Progenitor cell of endocrine pancreas (in vitro differentiated cells): ENCODE results near the gene NBAS. TPM values are rescaled to one million over a fixed set of nuclear protein-coding genes. Genes with fewer than 3 reads are reported as not detected.
"Not testable (repeated sequence)": the region's sequence is repeated elsewhere in the genome, so short reads cannot be mapped to it uniquely, and the experiment has no call there.

Source experiments
- DNase-seq: peaks from one replicate; pipeline ENCODE4 v3.0.0; 2021; ENCODE audit warnings: low spot score; ENCODE audit not compliant: unreplicated experiment
- H3K27ac Mint-ChIP-seq: 2 replicates; pipeline ENCODE4 v1.8.0; 2021; ENCODE audit warnings: mild to moderate bottlenecking, moderate library complexity, mixed read lengths
- H3K27me3 Mint-ChIP-seq: 2 replicates; pipeline ENCODE4 v1.8.0; 2021; ENCODE audit warnings: mixed read lengths
- H3K36me3 Mint-ChIP-seq: 2 replicates; pipeline ENCODE4 v1.8.0; 2022; ENCODE audit warnings: mixed read lengths; ENCODE audit not compliant: insufficient read depth
- H3K4me1 Mint-ChIP-seq: 2 replicates; pipeline ENCODE4 v1.8.0; 2021; ENCODE audit warnings: low read depth, mixed read lengths
- H3K4me3 Mint-ChIP-seq: 2 replicates; pipeline ENCODE4 v1.8.0; 2021; ENCODE audit warnings: low read depth, mild to moderate bottlenecking, moderate library complexity, mixed read lengths
- H3K9me3 Mint-ChIP-seq: 2 replicates; pipeline ENCODE4 v1.8.0; 2021; ENCODE audit warnings: low read depth, mixed read lengths
- total RNA-seq: library from RNA; stranded (reverse); gene quantifications from 2 replicates; pipeline ENCODE4 v1.2.1, GENCODE V29; 2021
- TF ChIP-seq, protein P1 (sequence below): fragments of 200-600 bp; sonication (generic); IDR thresholded peaks from one replicate; pipeline ENCODE4 v1.5.0; 2021; ENCODE audit warnings: antibody characterized with exemption, mild to moderate bottlenecking; ENCODE audit not compliant: unreplicated experiment

NBAS gene
- total RNA-seq, 1 donor from 2014 or later, result 63.0 TPM

DNA sequence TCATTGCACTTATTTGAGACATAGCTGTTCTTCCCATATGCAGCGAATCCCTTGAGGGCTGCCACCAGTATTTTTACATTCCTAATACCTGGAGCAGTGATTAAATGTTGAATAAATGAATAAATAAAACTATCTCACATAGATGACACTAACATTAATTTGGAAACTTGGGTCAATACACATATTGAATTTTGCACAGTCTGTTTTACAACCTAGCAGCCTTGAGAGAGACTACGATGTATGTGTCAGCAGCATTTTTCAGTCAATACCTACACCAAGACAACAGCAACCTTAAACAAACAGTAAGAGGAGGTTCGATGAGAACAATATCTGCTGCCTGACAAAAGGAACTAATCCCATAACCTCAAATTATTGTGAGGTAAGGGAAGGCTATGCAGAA is 53.4 kb downstream of the NBAS start:
- Mint-ChIP-seq H3K4me1 (peaks cover 8% of the 10 kb centered on the region), H3K9me3 (no peaks in the 10 kb centered on the region), H3K27me3 (no peaks in the 10 kb centered on the region), H3K36me3 (peaks cover 13% of the 10 kb centered on the region), H3K27ac (peak overlapping the region; percentile 26), H3K4me3 (no peak overlapping the region)
- no peak for DNase-seq
- TF ChIP-seq, protein P1, sequence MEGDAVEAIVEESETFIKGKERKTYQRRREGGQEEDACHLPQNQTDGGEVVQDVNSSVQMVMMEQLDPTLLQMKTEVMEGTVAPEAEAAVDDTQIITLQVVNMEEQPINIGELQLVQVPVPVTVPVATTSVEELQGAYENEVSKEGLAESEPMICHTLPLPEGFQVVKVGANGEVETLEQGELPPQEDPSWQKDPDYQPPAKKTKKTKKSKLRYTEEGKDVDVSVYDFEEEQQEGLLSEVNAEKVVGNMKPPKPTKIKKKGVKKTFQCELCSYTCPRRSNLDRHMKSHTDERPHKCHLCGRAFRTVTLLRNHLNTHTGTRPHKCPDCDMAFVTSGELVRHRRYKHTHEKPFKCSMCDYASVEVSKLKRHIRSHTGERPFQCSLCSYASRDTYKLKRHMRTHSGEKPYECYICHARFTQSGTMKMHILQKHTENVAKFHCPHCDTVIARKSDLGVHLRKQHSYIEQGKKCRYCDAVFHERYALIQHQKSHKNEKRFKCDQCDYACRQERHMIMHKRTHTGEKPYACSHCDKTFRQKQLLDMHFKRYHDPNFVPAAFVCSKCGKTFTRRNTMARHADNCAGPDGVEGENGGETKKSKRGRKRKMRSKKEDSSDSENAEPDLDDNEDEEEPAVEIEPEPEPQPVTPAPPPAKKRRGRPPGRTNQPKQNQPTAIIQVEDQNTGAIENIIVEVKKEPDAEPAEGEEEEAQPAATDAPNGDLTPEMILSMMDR, result no peak

DNA sequence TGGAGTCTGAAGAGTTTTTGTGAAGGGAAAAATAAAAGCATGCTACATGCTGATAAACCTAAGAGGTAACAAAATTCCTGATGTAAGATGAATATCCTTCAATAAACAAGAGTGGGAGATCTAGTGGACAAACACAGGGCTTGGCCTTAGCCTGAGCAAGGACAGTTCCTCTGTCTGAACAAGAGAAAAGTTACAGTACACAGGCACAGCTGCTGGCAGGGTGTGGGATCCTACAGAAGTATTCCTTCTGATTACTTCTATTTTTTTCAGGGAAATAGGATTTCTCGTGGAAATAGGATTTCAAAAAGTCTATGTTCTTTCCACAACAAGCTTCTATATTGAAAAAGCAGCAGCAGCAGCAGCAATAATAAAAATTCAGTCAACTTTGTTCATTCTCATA is 54.1 kb downstream of the NBAS start:
- Mint-ChIP-seq H3K36me3 (peaks cover 16% of the 10 kb centered on the region), H3K4me3 (no peak overlapping the region)

DNA sequence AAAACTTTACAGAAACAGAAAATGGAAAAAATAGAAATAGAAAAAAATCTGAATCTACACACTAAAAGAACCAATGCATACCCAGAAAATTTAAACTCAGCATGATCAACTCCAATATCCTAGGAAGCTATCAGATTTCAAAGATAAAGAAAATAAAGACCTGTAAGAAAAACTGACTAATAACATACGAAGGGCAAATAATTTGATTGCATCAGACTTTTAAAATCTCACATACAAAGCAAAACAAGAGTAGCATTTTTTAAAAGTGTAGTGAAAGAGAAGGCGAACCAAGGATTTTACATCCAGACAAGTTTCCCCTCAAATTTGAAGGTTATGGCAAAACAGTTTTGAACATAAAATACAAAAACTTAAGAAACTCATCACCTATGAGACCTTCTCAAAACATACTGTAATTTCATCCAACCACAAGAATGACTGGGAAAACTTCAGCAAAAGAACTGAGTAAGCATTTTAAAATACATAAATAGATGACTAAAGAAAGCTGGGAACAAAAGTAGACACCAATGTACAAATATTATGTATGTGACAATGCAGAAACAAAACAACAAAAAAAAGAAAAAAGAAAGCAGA is 54.8 kb downstream of the NBAS start:
- no peak for DNase-seq
- no peak overlapping the region for H3K4me3 Mint-ChIP-seq
- no peaks in the 10 kb centered on the region for H3K9me3 Mint-ChIP-seq
- H3K36me3 Mint-ChIP-seq, result peaks cover 20% of the 10 kb centered on the region
- no peaks in the 10 kb centered on the region for H3K27me3 Mint-ChIP-seq
- H3K27ac Mint-ChIP-seq, result peak overlapping the region; percentile 33
- TF ChIP-seq, protein P1, result no peak
- peaks cover 8% of the 10 kb centered on the region for H3K4me1 Mint-ChIP-seq

More for the DNA sequence above, 54.1 kb downstream of the NBAS start:
- no peak overlapping the region for H3K27ac Mint-ChIP-seq
- H3K9me3 Mint-ChIP-seq, result no peaks in the 10 kb centered on the region
- TF ChIP-seq, protein P1, result no peak
- H3K4me1 Mint-ChIP-seq, result peaks cover 8% of the 10 kb centered on the region
- no peak for DNase-seq
- H3K27me3 Mint-ChIP-seq, result no peaks in the 10 kb centered on the region

DNA sequence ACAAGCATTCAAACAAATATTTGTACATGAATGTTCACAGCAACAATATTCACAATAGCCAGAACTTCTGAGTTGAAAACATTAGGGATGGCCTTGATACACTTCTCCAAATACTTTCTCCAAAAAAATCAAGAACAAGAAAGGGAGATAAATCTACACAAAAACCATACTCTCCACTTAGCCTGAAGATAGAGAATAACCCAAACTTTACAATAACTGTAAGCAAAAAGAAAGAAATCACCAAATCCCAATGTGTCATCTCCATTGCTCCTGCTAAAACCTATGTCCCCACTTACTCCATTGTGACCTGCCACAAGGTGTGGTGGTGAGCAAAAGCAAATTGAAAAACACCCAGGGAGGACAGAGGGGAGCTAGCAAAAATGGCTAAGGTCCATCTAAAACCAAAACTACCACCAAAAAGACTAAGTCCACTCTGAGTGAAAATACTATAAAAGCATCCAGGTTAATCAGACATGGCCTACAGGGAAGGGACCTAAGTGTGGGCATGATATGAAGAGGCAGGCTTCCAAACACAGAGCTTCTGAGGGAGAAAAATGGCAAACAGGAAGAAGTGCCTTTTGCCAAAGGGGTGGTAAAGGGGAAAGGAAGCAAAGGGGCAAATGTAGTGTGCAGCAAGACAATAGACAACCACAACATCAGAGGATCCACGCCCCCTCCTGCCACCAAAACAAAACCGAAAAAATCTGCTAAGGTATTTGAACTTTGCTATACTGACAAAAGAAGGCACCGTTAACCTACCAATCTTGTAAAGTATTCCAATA is 56.1 kb downstream of the NBAS start:
- Mint-ChIP-seq H3K36me3 (peaks cover 16% of the 10 kb centered on the region), H3K4me1 (peaks cover 8% of the 10 kb centered on the region), H3K4me3 (no peak overlapping the region), H3K9me3 (no peaks in the 10 kb centered on the region), H3K27me3 (no peaks in the 10 kb centered on the region), H3K27ac (no peak overlapping the region)
- TF ChIP-seq, protein P1, result no peak
- no peak for DNase-seq

DNA sequence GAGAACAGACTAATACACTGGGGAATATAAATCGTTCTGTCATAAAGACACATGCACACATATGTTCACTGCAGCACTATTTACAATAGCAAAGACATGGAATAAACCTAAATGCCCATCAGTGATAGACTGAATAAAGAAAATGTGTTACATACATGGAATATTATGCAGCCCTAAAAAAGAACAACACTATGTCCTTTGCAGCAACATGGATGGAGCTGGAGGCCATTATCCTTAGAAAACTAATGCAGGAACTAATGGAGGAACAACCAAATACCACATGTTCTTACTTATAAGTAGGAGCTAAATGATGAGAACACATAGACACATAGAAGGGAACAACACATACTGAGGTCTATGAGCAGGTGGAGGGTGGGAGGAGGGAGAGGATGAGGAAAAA is 61.9 kb downstream of the NBAS start:
- not testable (repeated sequence) for H3K4me3 Mint-ChIP-seq, H3K9me3 Mint-ChIP-seq, DNase-seq, H3K27me3 Mint-ChIP-seq, H3K4me1 Mint-ChIP-seq, H3K27ac Mint-ChIP-seq
- H3K36me3 Mint-ChIP-seq, result peaks cover 24% of the 10 kb centered on the region

DNA sequence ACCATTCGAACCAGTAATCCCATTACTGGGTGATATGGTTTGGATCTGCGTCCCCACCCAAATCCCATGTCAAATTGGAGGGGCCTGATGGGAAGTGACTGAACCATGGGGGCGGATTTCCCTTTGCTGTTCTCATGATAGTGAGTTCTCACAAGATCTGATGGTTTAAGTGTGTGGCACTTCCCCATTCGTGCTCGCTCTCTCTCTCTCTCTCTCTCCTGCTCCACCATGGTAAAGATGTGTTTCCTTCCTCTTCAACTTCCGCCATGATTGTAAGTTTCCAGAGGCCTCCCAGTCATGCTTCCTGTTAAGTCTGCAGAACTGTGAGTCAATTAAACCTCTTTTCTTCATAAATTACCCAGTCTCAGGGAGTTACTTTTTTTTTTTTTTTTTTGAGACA is 62.6 kb downstream of the NBAS start:
- Mint-ChIP-seq H3K36me3 (peaks cover 24% of the 10 kb centered on the region), H3K4me1 (peaks cover 3% of the 10 kb centered on the region), H3K9me3 (peaks cover 3% of the 10 kb centered on the region), H3K27me3 (no peaks in the 10 kb centered on the region), H3K27ac (no peak overlapping the region), H3K4me3 (no peak overlapping the region)
- TF ChIP-seq, protein P1, result no peak
- DNase-seq, result no peak
